Neuronal stem cell (in vitro differentiated cells): ENCODE results near the gene VWA5B2.

Source experiments
- DNase-seq: peaks from one replicate; pipeline ENCODE4 v3.0.0-alpha.2; 2013; ENCODE audit warnings: low spot score
- H2AFZ ChIP-seq: one replicate; pipeline ENCODE4 v1.6.1; 2013; ENCODE audit warnings: mild to moderate bottlenecking, low read length, inconsistent platforms
- H2AK5ac ChIP-seq: 2 replicates; pipeline ENCODE4 v1.6.1; 2013; ENCODE audit warnings: low read depth, mild to moderate bottlenecking, inconsistent platforms, low read length, moderate library complexity, mixed read lengths
- H2BK120ac ChIP-seq: 2 replicates; pipeline ENCODE4 v1.6.1; 2013; ENCODE audit warnings: low read depth, mild to moderate bottlenecking, inconsistent platforms, low read length, moderate library complexity, mixed read lengths
- H2BK12ac ChIP-seq: one replicate; pipeline ENCODE4 v1.6.1; 2013; ENCODE audit warnings: low read length, inconsistent platforms
- H2BK15ac ChIP-seq: 2 replicates; pipeline ENCODE4 v1.6.1; 2013; ENCODE audit warnings: mild to moderate bottlenecking, low read length, inconsistent platforms, mixed read lengths
- H2BK5ac ChIP-seq: one replicate; pipeline ENCODE4 v1.6.1; 2013; ENCODE audit warnings: inconsistent platforms, mild to moderate bottlenecking, low read length, moderate library complexity
- H3K14ac ChIP-seq: one replicate; pipeline ENCODE4 v1.6.1; 2013; ENCODE audit warnings: low read length, inconsistent platforms
- H3K18ac ChIP-seq: 2 replicates; pipeline ENCODE4 v1.6.1; 2013; ENCODE audit warnings: low read length, inconsistent platforms
- H3K23ac ChIP-seq: 2 replicates; pipeline ENCODE4 v1.6.1; 2013; ENCODE audit warnings: low read depth, mild to moderate bottlenecking, mixed read lengths, low read length, inconsistent platforms; ENCODE audit not compliant: poor library complexity
- H3K27ac ChIP-seq: replicated peaks from 3 replicates; pipeline ENCODE4 v1.5.1; 2013; ENCODE audit warnings: low read length, inconsistent platforms
- H3K27me3 ChIP-seq, 3 experiments: 2 replicates each; pipeline ENCODE4 v1.6.1; 2013; ENCODE audit warnings: low read length in 3 of 3, mild to moderate bottlenecking in 2 of 3, inconsistent platforms in 1 of 3, low read depth in 1 of 3, mixed read lengths in 1 of 3, moderate library complexity in 1 of 3; ENCODE audit not compliant: control insufficient read depth in 3 of 3, insufficient read depth in 3 of 3
- H3K36me3 ChIP-seq, 2 donors: replicated peaks in 1 of 2; 2 replicates each; pipeline ENCODE4 v1.6.1; 2013; ENCODE audit warnings: low read length in 2 of 2; ENCODE audit not compliant: control insufficient read depth in 2 of 2, insufficient read depth in 2 of 2
- H3K4ac ChIP-seq: 2 replicates; pipeline ENCODE4 v1.6.1; 2013; ENCODE audit warnings: inconsistent platforms, mild to moderate bottlenecking, low read length, moderate library complexity
- H3K4me1 ChIP-seq, 2 donors: 1 replicate in 1 of 2; 2 replicates in 1 of 2; pipeline ENCODE4 v1.6.1; 2013; ENCODE audit warnings: low read length in 2 of 2, low read depth in 1 of 2; ENCODE audit not compliant: control insufficient read depth in 2 of 2, insufficient read depth in 1 of 2
- H3K4me2 ChIP-seq: one replicate; pipeline ENCODE4 v1.6.1; 2013; ENCODE audit warnings: mild to moderate bottlenecking, low read length, inconsistent platforms; ENCODE audit not compliant: insufficient read depth, poor library complexity, severe bottlenecking
- H3K4me3 ChIP-seq, 2 donors: 2 replicates each; pipeline ENCODE4 v1.5.1; 2013; ENCODE audit warnings: low read length in 2 of 2, mild to moderate bottlenecking in 2 of 2, inconsistent platforms in 1 of 2, moderate library complexity in 1 of 2
- H3K79me1 ChIP-seq: one replicate; pipeline ENCODE4 v1.6.1; 2013; ENCODE audit warnings: low read depth, mild to moderate bottlenecking, inconsistent platforms, low read length, moderate library complexity
- H3K9ac ChIP-seq: one replicate; pipeline ENCODE4 v1.6.1; 2013; ENCODE audit warnings: mild to moderate bottlenecking, low read depth, low read length, inconsistent platforms; ENCODE audit not compliant: poor library complexity
- H3K9me3 ChIP-seq, 2 donors: replicated peaks in 1 of 2; 2 replicates each; pipeline versions ENCODE3 to v1.6.1; 2013; ENCODE audit warnings: low read length in 2 of 2, mild to moderate bottlenecking in 2 of 2, inconsistent platforms in 1 of 2, low read depth in 1 of 2, mixed read lengths in 1 of 2, moderate library complexity in 1 of 2; ENCODE audit not compliant: control insufficient read depth in 2 of 2, insufficient read depth in 1 of 2
- H4K8ac ChIP-seq: one replicate; pipeline ENCODE4 v1.6.1; 2013; ENCODE audit warnings: low read depth, mild to moderate bottlenecking, inconsistent platforms, low read length, moderate library complexity
- H4K91ac ChIP-seq: one replicate; pipeline ENCODE4 v1.6.1; 2013; ENCODE audit warnings: low read length, low read depth, mild to moderate bottlenecking, inconsistent platforms; ENCODE audit not compliant: poor library complexity
- WGBS, 2 donors: extraction: QIAGEN DNeasy Blood & Tissue Kit; methylation state at CpG; one replicate each; pipeline ENCODE4 v1.1.7; 2013; ENCODE audit warnings: missing lambda C conversion rate in 2 of 2, mixed read lengths in 1 of 2; ENCODE audit not compliant: insufficient read length in 2 of 2, insufficient replicate concordance in 1 of 2; ENCODE audit errors: extremely low coverage in 2 of 2; 5-methylcytosine and 5-hydroxymethylcytosine counted together

Gene VWA5B2

GRCh38 chr3:184184546-184185230 is 44.7 kb upstream of the VWA5B2 start:
- H3K23ac ChIP-seq: no peak overlapping the region
- H4K91ac ChIP-seq: no peak overlapping the region
- H3K79me1 ChIP-seq: peaks cover 14% of the 10 kb centered on the region
- H3K27me3 ChIP-seq: no peaks in the 10 kb centered on the region
- no peaks in the 10 kb centered on the region for H3K9me3 ChIP-seq
- H2BK12ac ChIP-seq: no peak overlapping the region
- H2BK5ac ChIP-seq: no peak overlapping the region
- H2AK5ac ChIP-seq: no peak overlapping the region
- H3K9ac ChIP-seq: no peak overlapping the region
- H3K4me3 ChIP-seq: peak overlapping the region in 1 of 2 donors; percentile 50
- WGBS, 2 donors: no CpG with 5 or more reads among the region's 18 CpGs
- no peak overlapping the region for H2BK120ac ChIP-seq
- H3K4ac ChIP-seq: no peak overlapping the region
- no peak overlapping the region for H3K4me2 ChIP-seq
- no peak overlapping the region for H3K27ac ChIP-seq
- H4K8ac ChIP-seq: no peak overlapping the region
- no peak overlapping the region for H3K18ac ChIP-seq
- peaks cover 4 to 7% of the 10 kb centered on the region in 2 donors for H3K4me1 ChIP-seq
- no peak for DNase-seq
- H2AFZ ChIP-seq: no peak overlapping the region
- no peak overlapping the region for H3K14ac ChIP-seq
- H2BK15ac ChIP-seq: no peak overlapping the region
- peaks cover 56 to 77% of the 10 kb centered on the region in 2 donors for H3K36me3 ChIP-seq

DNA sequence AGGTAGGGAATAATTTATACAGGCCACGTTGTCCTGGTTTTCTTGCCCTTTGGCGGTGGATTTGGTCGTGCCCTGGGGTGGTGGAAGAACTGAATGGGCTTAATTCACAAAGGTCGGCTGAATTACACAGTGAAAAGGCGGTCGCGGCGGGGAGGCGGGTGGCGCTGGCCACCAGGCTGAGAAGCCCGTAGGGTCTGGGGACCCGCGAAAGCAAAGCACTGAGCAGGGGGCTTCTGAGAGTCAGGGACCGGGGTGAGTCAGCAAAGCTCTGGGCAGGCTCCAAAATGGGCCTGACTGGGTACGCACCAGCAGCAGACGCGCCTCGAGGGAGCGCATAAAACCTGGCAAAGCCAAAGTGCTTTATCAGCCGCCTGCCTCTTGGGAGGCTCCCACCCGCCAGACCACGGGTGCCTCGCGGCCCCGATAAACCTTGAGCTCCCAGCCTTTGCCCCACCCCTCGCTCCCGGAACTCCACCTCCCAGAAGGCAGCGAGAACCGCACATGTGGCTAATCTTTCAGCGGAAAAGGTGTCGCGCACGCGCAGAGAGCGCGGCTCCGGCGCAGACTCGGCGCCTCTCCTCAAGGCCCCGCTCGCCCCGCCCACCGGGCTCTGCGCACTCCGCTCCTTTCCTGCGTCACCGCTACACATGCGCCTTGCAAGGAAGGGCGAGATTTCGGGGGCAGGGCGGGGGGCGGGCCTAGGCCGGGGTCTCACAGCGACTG is 43.8 kb upstream of the VWA5B2 start:
- Histone ChIP-seq H3K4me1 (peaks cover 4 to 7% of the 10 kb centered on the region in 2 donors), H2BK5ac (no peak overlapping the region), H3K27me3 (no peaks in the 10 kb centered on the region), H3K14ac (no peak overlapping the region), H3K79me1 (peaks cover 17% of the 10 kb centered on the region), H3K4ac (no peak overlapping the region), H4K91ac (no peak overlapping the region), H3K9ac (peak overlapping the region; percentile 24), H4K8ac (no peak overlapping the region), H2BK12ac (no peak overlapping the region), H2BK120ac (no peak overlapping the region), H3K4me2 (peak overlapping the region; percentile 72), H3K18ac (peak overlapping the region; percentile 56), H3K23ac (peak overlapping the region; percentile 57), H2AK5ac (no peak overlapping the region), H3K27ac (peak overlapping the region; percentile 88), H3K9me3 (no peaks in the 10 kb centered on the region), H3K36me3 (peaks cover 54 to 77% of the 10 kb centered on the region in 2 donors), H2BK15ac (no peak overlapping the region), H3K4me3 (peak overlapping the region; percentile 80 to 91), H2AFZ (peak overlapping the region; percentile 84)
- no CpG with 5 or more reads among the region's 55 CpGs for WGBS, 2 donors
- peak; percentile 99 for DNase-seq

DNA sequence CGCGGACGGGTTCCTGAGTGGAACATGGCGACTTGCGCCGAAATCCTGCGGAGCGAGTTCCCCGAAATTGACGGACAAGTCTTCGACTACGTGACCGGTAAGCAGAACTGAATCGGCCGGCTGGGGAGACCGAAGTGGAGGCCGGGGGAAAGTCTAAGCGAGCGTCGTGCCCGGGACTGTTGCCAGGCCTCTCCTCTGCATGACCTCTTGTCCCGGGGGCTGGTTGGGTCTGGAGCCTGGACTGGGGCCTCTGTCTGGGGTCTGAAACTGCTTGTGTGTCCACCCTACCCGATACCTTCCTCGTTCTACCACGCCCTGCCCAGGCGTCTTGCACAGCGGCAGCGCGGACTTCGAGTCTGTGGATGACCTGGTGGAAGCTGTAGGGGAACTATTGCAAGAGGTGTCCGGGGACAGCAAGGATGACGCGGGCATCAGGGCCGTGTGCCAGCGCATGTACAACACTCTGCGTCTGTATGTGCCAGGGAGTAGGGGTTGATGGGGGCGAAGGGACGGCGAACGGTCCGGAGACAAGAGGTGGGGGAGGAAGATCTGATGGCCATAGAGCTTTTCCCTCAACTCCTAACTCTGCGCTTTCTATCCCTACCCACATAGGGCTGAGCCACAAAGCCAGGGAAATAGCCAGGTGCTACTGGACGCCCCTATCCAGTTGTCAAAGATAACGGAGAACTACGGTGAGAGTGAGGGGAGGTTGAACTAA is 43.0 kb upstream of the VWA5B2 start, which contains the start of gene ABCF3:
TSS of gene ABCF3 (plus strand) at position 16 of the 718 bp plus-strand sequence. CDS start at position 25, 9 bp downstream.
- Histone ChIP-seq H3K18ac (peak within 1 kb of the TSS; percentile 90), H3K4me1 (peaks cover 4 to 7% of the 10 kb centered on the region in 2 donors), H2BK120ac (peak within 1 kb of the TSS; percentile 48), H2AFZ (peak within 1 kb of the TSS; percentile 84), H3K9me3 (no peaks in the 10 kb centered on the region), H2BK15ac (no peak within 1 kb of the TSS), H2BK12ac (no peak within 1 kb of the TSS), H4K91ac (no peak within 1 kb of the TSS), H3K27me3 (no peaks in the 10 kb centered on the region), H2AK5ac (peak within 1 kb of the TSS; percentile 56), H3K4me2 (peak within 1 kb of the TSS; percentile 93), H3K4me3 (peak within 1 kb of the TSS; percentile 80 to 91), H2BK5ac (no peak within 1 kb of the TSS), H3K4ac (peak within 1 kb of the TSS; percentile 84), H3K23ac (peak within 1 kb of the TSS; percentile 57), H3K79me1 (peaks cover 17% of the 10 kb centered on the region), H4K8ac (no peak within 1 kb of the TSS), H3K9ac (peak within 1 kb of the TSS; percentile 98), H3K27ac (peak within 1 kb of the TSS; percentile 88), H3K36me3 (peaks cover 52 to 77% of the 10 kb centered on the region in 2 donors), H3K14ac (peak within 1 kb of the TSS; percentile 32)
- DNase-seq: no peak
- WGBS, 2 donors: no CpG with 5 or more reads among the region's 45 CpGs

GRCh38 chr3:184186902-184187207 is 42.5 kb upstream of the VWA5B2 start:
- Histone ChIP-seq H3K18ac (no peak overlapping the region), H3K79me1 (peaks cover 17% of the 10 kb centered on the region), H3K36me3 (peaks cover 48 to 76% of the 10 kb centered on the region in 2 donors), H2BK15ac (no peak overlapping the region), H3K4ac (no peak overlapping the region), H2BK5ac (no peak overlapping the region), H3K9me3 (no peaks in the 10 kb centered on the region), H3K4me3 (peak overlapping the region; percentile 80 to 91), H2BK120ac (no peak overlapping the region), H3K14ac (no peak overlapping the region), H3K4me1 (peaks cover 4 to 7% of the 10 kb centered on the region in 2 donors), H4K91ac (no peak overlapping the region), H3K27ac (no peak overlapping the region), H3K27me3 (no peaks in the 10 kb centered on the region), H3K9ac (peak overlapping the region; percentile 98), H2AK5ac (no peak overlapping the region), H4K8ac (no peak overlapping the region), H2AFZ (no peak overlapping the region), H3K4me2 (peak overlapping the region; percentile 93), H2BK12ac (no peak overlapping the region), H3K23ac (no peak overlapping the region)
- WGBS, 2 donors: no CpG with 5 or more reads among the region's 3 CpGs
- no peak for DNase-seq
